Activated B cell treated with CpG ODN at 0.5 μM for 24 hours (primary cell): ENCODE data around the gene PTPN2. TPM values are rescaled to one million over a fixed set of nuclear protein-coding genes. Genes with fewer than 3 reads are reported as not detected.

Experiments used
- ATAC-seq: fragments of 200-7000 bp; cut with Tn5 transposase; one replicate; pipeline ENCODE4 v1.10.0; 2021; ENCODE audit warnings: low read depth, mild to moderate bottlenecking, moderate library complexity
- CTCF ChIA-PET: fragments of 350-600 bp; sonication (Branson Sonifier 250); formaldehyde crosslinking; loops from one replicate; lab custom pipeline; 2021; ENCODE audit warnings: antibody characterized with exemption; lab: Charles Lee
- POLR2A ChIA-PET: fragments of 350-600 bp; sonication (Branson Sonifier 250); formaldehyde crosslinking; loops from one replicate; lab custom pipeline; 2021; ENCODE audit warnings: antibody characterized with exemption; lab: Charles Lee
- DNase-seq: peaks from one replicate; pipeline ENCODE4 v3.0.0; 2022
- H3K27ac Mint-ChIP-seq: one replicate; pipeline ENCODE4 v1.8.0; 2020; ENCODE audit warnings: mixed read lengths
- H3K27me3 Mint-ChIP-seq: one replicate; pipeline ENCODE4 v1.8.0; 2021; ENCODE audit warnings: mixed read lengths
- H3K36me3 Mint-ChIP-seq: one replicate; pipeline ENCODE4 v1.8.0; 2021; ENCODE audit warnings: low read depth, mixed read lengths
- H3K4me1 Mint-ChIP-seq: one replicate; pipeline ENCODE4 v1.8.0; 2021; ENCODE audit warnings: mixed read lengths
- H3K4me3 Mint-ChIP-seq: one replicate; pipeline ENCODE4 v1.8.0; 2020; ENCODE audit warnings: mild to moderate bottlenecking, mixed read lengths
- H3K9me3 Mint-ChIP-seq: one replicate; pipeline ENCODE4 v1.8.0; 2020; ENCODE audit warnings: mixed read lengths
- intact Hi-C: fragments of 100-400 bp; cut with micrococcal nuclease; formaldehyde crosslinking; loops from one replicate; pipeline ENCODE4 v1.15.1; 2024
- total RNA-seq: library from RNA; stranded (reverse); gene quantifications from 2 replicates; pipeline ENCODE4 v1.2.3, GENCODE V29; 2022
- TF ChIP-seq, protein P1 (sequence below): fragments of 200-600 bp; IDR thresholded peaks from one replicate; pipeline ENCODE4 v1.8.0; 2022; ENCODE audit warnings: antibody characterized with exemption, mild to moderate bottlenecking

PTPN2 gene
- total RNA-seq, 1 donor from 2014 or later, result 76.5 TPM

- Mint-ChIP-seq H3K36me3 (no peaks in the 10 kb centered on the region), H3K27ac (no peak overlapping the region)
Measured at GRCh38 chr18:12773369-12773768, 110.7 kb downstream of the PTPN2 start.

DNA sequence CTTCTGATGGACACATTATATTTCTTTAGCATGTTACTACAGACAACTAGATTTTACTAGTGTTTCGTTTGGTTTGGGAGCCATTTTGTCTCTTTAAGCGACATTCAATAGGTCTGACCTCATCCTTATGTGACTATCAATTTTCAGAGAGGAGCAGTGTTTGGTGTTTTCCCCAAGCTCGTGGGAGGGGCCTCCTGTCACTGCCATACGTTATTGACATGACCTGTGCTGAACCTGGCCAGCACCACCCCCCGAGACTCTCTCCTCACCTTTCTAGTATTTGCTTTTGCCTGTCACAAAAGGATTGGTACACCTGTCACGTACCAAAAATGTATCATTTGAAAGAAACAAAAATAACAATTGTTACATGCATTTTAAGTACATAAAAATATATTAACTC is 111.9 kb downstream of the PTPN2 start:
- ATAC-seq (no peak), DNase-seq (no peak)
- CTCF ChIA-PET, result no interaction called here
- H3K9me3 Mint-ChIP-seq, result no peaks in the 10 kb centered on the region
- no peaks in the 10 kb centered on the region for H3K4me1 Mint-ChIP-seq
- H3K36me3 Mint-ChIP-seq, result no peaks in the 10 kb centered on the region
- H3K4me3 Mint-ChIP-seq, result no peak overlapping the region
- TF ChIP-seq, protein P1, sequence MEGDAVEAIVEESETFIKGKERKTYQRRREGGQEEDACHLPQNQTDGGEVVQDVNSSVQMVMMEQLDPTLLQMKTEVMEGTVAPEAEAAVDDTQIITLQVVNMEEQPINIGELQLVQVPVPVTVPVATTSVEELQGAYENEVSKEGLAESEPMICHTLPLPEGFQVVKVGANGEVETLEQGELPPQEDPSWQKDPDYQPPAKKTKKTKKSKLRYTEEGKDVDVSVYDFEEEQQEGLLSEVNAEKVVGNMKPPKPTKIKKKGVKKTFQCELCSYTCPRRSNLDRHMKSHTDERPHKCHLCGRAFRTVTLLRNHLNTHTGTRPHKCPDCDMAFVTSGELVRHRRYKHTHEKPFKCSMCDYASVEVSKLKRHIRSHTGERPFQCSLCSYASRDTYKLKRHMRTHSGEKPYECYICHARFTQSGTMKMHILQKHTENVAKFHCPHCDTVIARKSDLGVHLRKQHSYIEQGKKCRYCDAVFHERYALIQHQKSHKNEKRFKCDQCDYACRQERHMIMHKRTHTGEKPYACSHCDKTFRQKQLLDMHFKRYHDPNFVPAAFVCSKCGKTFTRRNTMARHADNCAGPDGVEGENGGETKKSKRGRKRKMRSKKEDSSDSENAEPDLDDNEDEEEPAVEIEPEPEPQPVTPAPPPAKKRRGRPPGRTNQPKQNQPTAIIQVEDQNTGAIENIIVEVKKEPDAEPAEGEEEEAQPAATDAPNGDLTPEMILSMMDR, result no peak
- no peak overlapping the region for H3K27ac Mint-ChIP-seq
- POLR2A ChIA-PET, result no interaction called here
- no peaks in the 10 kb centered on the region for H3K27me3 Mint-ChIP-seq
- intact Hi-C loops, result no loop called here

More at GRCh38 chr18:12773369-12773768, 110.7 kb downstream of the PTPN2 start:
- ATAC-seq (no peak), DNase-seq (no peak)
- POLR2A ChIA-PET, result no interaction called here
- H3K4me1 Mint-ChIP-seq, result no peaks in the 10 kb centered on the region
- no peak overlapping the region for H3K4me3 Mint-ChIP-seq
- no peaks in the 10 kb centered on the region for H3K9me3 Mint-ChIP-seq
- TF ChIP-seq, protein P1, result no peak
- intact Hi-C loops, result no loop called here
- no peaks in the 10 kb centered on the region for H3K27me3 Mint-ChIP-seq
- CTCF ChIA-PET, result no interaction called here

GRCh38 chr18:12770469-12771219 is 113.4 kb downstream of the PTPN2 start:
- intact Hi-C loops, result no loop called here
- DNase-seq (no peak), ATAC-seq (no peak)
- TF ChIP-seq, protein P1, result no peak
- CTCF ChIA-PET, result no interaction called here
- Mint-ChIP-seq H3K36me3 (no peaks in the 10 kb centered on the region), H3K4me1 (no peaks in the 10 kb centered on the region), H3K4me3 (no peak overlapping the region), H3K27me3 (peaks cover 2% of the 10 kb centered on the region), H3K9me3 (no peaks in the 10 kb centered on the region), H3K27ac (no peak overlapping the region)
- POLR2A ChIA-PET, result no interaction called here

DNA sequence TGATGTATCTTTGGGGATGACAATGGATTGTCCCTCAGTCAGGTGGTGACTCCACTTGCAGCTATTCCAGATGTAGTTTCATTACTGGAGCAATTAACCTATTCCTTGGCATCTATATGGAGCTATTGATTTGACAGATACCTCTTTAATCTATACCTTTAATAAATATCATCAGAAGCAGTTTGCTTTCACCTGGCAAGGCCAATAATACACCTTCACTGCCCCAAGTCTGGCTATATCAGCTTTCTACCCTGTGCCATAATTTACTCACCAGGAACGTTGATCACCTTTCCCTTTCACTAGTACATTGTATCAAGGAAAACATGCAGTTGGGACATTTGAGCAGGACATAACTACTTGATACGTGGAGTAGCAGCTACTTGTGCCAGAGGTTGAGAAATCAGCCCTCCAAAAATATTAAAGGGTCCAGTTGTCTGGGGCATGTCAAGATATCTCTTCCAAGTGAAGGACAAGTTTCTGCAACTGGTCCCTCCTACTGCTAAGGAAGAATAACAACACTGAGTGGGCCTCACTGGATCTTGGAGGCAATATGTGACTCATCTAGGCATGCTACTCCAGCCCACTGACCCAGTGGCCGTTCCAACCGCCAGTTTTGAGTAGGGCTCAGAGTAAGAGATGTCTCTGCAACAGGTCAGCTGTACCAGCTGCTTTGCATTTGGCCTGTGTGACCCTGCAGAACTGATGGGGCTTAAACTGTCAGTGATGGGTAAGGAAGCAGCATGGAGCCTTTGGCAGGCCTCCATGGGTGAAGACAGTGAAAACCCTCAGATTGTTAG is 114.2 kb downstream of the PTPN2 start:
- Mint-ChIP-seq H3K27ac (no peak overlapping the region), H3K27me3 (peaks cover 2% of the 10 kb centered on the region), H3K9me3 (no peaks in the 10 kb centered on the region), H3K36me3 (no peaks in the 10 kb centered on the region), H3K4me1 (no peaks in the 10 kb centered on the region), H3K4me3 (no peak overlapping the region)
- ChIA-PET CTCF (no interaction called here), POLR2A (no interaction called here)
- intact Hi-C loops, result no loop called here
- ATAC-seq (no peak), DNase-seq (no peak)
- TF ChIP-seq, protein P1, result no peak

DNA sequence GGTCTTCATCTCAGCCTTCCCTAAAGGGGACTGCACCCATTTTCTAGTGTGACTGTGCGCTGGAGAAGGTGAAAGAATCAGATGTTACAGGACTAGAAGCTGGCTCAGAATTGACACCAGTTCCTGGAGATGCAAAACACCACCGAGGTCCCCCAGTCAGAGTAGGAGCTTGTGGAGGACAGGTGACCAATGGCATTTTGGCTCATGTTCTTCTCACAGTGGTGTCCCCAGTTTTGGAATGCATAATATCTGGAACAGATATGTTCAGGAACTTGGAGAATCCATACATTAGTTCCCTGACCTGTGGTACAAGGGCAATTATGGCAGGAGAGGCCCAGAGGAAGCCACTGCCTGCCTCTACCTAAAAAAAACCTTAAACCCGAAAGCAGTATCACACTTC is 114.9 kb downstream of the PTPN2 start:
- Mint-ChIP-seq H3K27ac (no peak overlapping the region), H3K36me3 (no peaks in the 10 kb centered on the region), H3K9me3 (no peaks in the 10 kb centered on the region), H3K4me3 (no peak overlapping the region), H3K27me3 (peaks cover 2% of the 10 kb centered on the region), H3K4me1 (no peaks in the 10 kb centered on the region)
- TF ChIP-seq, protein P1, result no peak
- ChIA-PET POLR2A (no interaction called here), CTCF (no interaction called here)
- no peak for DNase-seq
- intact Hi-C loops, result no loop called here
- ATAC-seq, result no peak
